Stimulated activated CD8-positive, alpha-beta memory T cell treated with anti-CD3 and anti-CD28 coated beads, Interleukin-12 subunit alpha, Interleukin-12 subunit beta, amount 100 ng/mL, for 24 hours (primary cell): ENCODE results near the gene DPYD.

Source experiments
- DNase-seq: peaks from one replicate; pipeline ENCODE4 v3.0.0-alpha.2; 2020; ENCODE audit errors: extremely low read depth

The DPYD gene

GRCh38 chr1:97619706-97620105 lies 301.1 kb downstream of the DPYD start:
- no peak for DNase-seq

GRCh38 chr1:97610748-97611147 lies 310.1 kb downstream of the DPYD start:
- no peak for DNase-seq

GRCh38 chr1:97610102-97610501 lies 310.7 kb downstream of the DPYD start:
- no peak for DNase-seq

GRCh38 chr1:97608272-97608671 lies 312.6 kb downstream of the DPYD start:
- DNase-seq, result no peak

GRCh38 chr1:97603776-97604175 lies 317.1 kb downstream of the DPYD start:
- DNase-seq, result no peak

GRCh38 chr1:97603218-97603617 lies 317.6 kb downstream of the DPYD start:
- DNase-seq, result no peak

GRCh38 chr1:97599447-97599846 lies 321.4 kb downstream of the DPYD start:
- no peak for DNase-seq

- DNase-seq, result no peak
Measured at GRCh38 chr1:97593192-97593591, 327.6 kb downstream of the DPYD start.

GRCh38 chr1:97588772-97589171 lies 332.1 kb downstream of the DPYD start:
- DNase-seq, result no peak

- no peak for DNase-seq
Measured at GRCh38 chr1:97581614-97582051, 339.2 kb downstream of the DPYD start.

GRCh38 chr1:97577613-97578012 lies 343.2 kb downstream of the DPYD start:
- no peak for DNase-seq

- no peak for DNase-seq
Measured at GRCh38 chr1:97573553-97573952, 347.3 kb downstream of the DPYD start.

GRCh38 chr1:97572561-97572960 lies 348.3 kb downstream of the DPYD start:
- no peak for DNase-seq

GRCh38 chr1:97571760-97572159 lies 349.1 kb downstream of the DPYD start:
- DNase-seq, result no peak

- no peak for DNase-seq
Measured at GRCh38 chr1:97570691-97571090, 350.1 kb downstream of the DPYD start.

- no peak for DNase-seq
Measured at GRCh38 chr1:97567000-97567749, 353.7 kb downstream of the DPYD start.

GRCh38 chr1:97565886-97566285 lies 354.9 kb downstream of the DPYD start:
- DNase-seq, result no peak

GRCh38 chr1:97563926-97564325 lies 356.9 kb downstream of the DPYD start:
- no peak for DNase-seq

- DNase-seq, result no peak
Measured at GRCh38 chr1:97562081-97562480, 358.8 kb downstream of the DPYD start.

- DNase-seq, result no peak
Measured at GRCh38 chr1:97560714-97561113, 360.1 kb downstream of the DPYD start.

GRCh38 chr1:97553971-97554370 lies 366.9 kb downstream of the DPYD start:
- no peak for DNase-seq

GRCh38 chr1:97551113-97551512 lies 369.7 kb downstream of the DPYD start:
- no peak for DNase-seq

- no peak for DNase-seq
Measured at GRCh38 chr1:97545446-97545845, 375.4 kb downstream of the DPYD start.

- no peak for DNase-seq
Measured at GRCh38 chr1:97540346-97540888, 380.4 kb downstream of the DPYD start.
